ENCODE data around the gene PLA2G3. TPM values are rescaled to one million over a fixed set of nuclear protein-coding genes. Genes with fewer than 3 reads are reported as not detected.

Gene PLA2G3
- total and polyA plus RNA-seq, 7 donors, result 5.2 TPM; not detected in 6

GRCh38 chr22:31125521-31126117, 14.7 kb downstream of the PLA2G3 start:
- no peaks in the 10 kb centered on the region for H3K27me3 ChIP-seq
- H3K36me3 ChIP-seq, result no peaks in the 10 kb centered on the region
- H3K4me1 ChIP-seq, result peaks cover 0 to 19% (median 17%) of the 10 kb centered on the region in 4 donors
- 84 to 89% methylated on average over 12 of the region's 12 CpGs for WGBS, 2 donors
- H3K27ac ChIP-seq, result no peak overlapping the region
- DNase-seq, result no peak
- no peak overlapping the region for H3K4me3 ChIP-seq
- intact Hi-C loops (cut with DNase I), result loop anchor here (10.0 kb wide), 1 partner anchor 361 kb away; no protein-coding TSS in a partner anchor
- TF ChIP-seq POLR2A (IDR thresholded peaks at IDR 0.05) (no peak), POLR2AphosphoS5 (IDR thresholded peaks at IDR 0.05) (no peak), CTCF (IDR thresholded peaks at IDR 0.05) (no peak), EP300 (IDR thresholded peaks at IDR 0.05) (no peak)
- no peaks in the 10 kb centered on the region for H3K9me3 ChIP-seq

GRCh38 chr22:31124811-31125465, 15.4 kb downstream of the PLA2G3 start:
- no peak for DNase-seq
- H3K27me3 ChIP-seq, result no peaks in the 10 kb centered on the region
- intact Hi-C loops (cut with DNase I), result loop anchor here (10.0 kb wide), 1 partner anchor 360 kb away; no protein-coding TSS in a partner anchor
- no peaks in the 10 kb centered on the region for H3K9me3 ChIP-seq
- no peak overlapping the region for H3K27ac ChIP-seq
- no peak for TF ChIP-seq POLR2A (IDR thresholded peaks at IDR 0.05)
- TF ChIP-seq POLR2AphosphoS5 (IDR thresholded peaks at IDR 0.05), result no peak
- no peak for TF ChIP-seq CTCF (IDR thresholded peaks at IDR 0.05)
- TF ChIP-seq EP300 (IDR thresholded peaks at IDR 0.05), result no peak
- no peak overlapping the region for H3K4me3 ChIP-seq
- 85 to 88% methylated on average over 14 of the region's 14 CpGs for WGBS, 2 donors
- H3K36me3 ChIP-seq, result no peaks in the 10 kb centered on the region
- H3K4me1 ChIP-seq, result peaks cover 0 to 19% (median 17%) of the 10 kb centered on the region in 4 donors

GRCh38 chr22:31124290-31124689, 16.0 kb downstream of the PLA2G3 start:
- Histone ChIP-seq H3K27me3 (no peaks in the 10 kb centered on the region), H3K9me3 (no peaks in the 10 kb centered on the region), H3K36me3 (no peaks in the 10 kb centered on the region), H3K4me1 (peaks cover 0 to 19% (median 17%) of the 10 kb centered on the region in 4 donors), H3K27ac (no peak overlapping the region), H3K4me3 (no peak overlapping the region)
- intact Hi-C loops (cut with DNase I), result loop anchor here (10.0 kb wide), 1 partner anchor 359 kb away; no protein-coding TSS in a partner anchor
- TF ChIP-seq POLR2A (IDR thresholded peaks at IDR 0.05) (no peak), CTCF (IDR thresholded peaks at IDR 0.05) (no peak), POLR2AphosphoS5 (IDR thresholded peaks at IDR 0.05) (no peak), EP300 (IDR thresholded peaks at IDR 0.05) (no peak)
- DNase-seq, result no peak
- WGBS, 2 donors, result 71 to 83% methylated on average over 3 of the region's 3 CpGs

GRCh38 chr22:31123292-31123602, 17.1 kb downstream of the PLA2G3 start:
- H3K36me3 ChIP-seq, result no peaks in the 10 kb centered on the region
- WGBS, 2 donors, result 55 to 73% methylated on average over 4 of the region's 4 CpGs
- peak overlapping the region; percentile 49 to 72 (median 63) for H3K27ac ChIP-seq
- peaks cover 0 to 19% (median 17%) of the 10 kb centered on the region in 4 donors for H3K4me1 ChIP-seq
- no peaks in the 10 kb centered on the region for H3K9me3 ChIP-seq
- intact Hi-C loops (cut with DNase I), result loop anchor here (10.0 kb wide), 1 partner anchor 358 kb away; no protein-coding TSS in a partner anchor
- no peaks in the 10 kb centered on the region for H3K27me3 ChIP-seq
- DNase-seq, result no peak
- TF ChIP-seq CTCF (IDR thresholded peaks at IDR 0.05), result no peak
- TF ChIP-seq POLR2AphosphoS5 (IDR thresholded peaks at IDR 0.05), result no peak
- no peak for TF ChIP-seq EP300 (IDR thresholded peaks at IDR 0.05)
- no peak for TF ChIP-seq POLR2A (IDR thresholded peaks at IDR 0.05)
- peak overlapping the region; percentile 35 to 52 (median 43) for H3K4me3 ChIP-seq
